A673 (cell line): Measurements from ENCODE around the gene CCDC69.

Experiments
- EZH2 ChIP-seq: fragments of 200-600 bp; sonication (generic); IDR thresholded peaks from 2 replicates; pipeline ENCODE4 v1.6.1; 2017; ENCODE audit warnings: borderline replicate concordance, low read depth, mild to moderate bottlenecking, mixed read lengths, antibody characterized with exemption, low read length; ENCODE audit not compliant: poor library complexity, severe bottlenecking
- TF ChIP-seq, protein P1 (sequence below): fragments of 300-800, 200-600 bp; sonication (generic); conservative IDR thresholded peaks from 2 replicates; pipeline ENCODE4 v1.5.1; 2017; ENCODE audit warnings: low read depth, mild to moderate bottlenecking, antibody characterized with exemption, low read length, moderate library complexity, mixed read lengths

DNA sequence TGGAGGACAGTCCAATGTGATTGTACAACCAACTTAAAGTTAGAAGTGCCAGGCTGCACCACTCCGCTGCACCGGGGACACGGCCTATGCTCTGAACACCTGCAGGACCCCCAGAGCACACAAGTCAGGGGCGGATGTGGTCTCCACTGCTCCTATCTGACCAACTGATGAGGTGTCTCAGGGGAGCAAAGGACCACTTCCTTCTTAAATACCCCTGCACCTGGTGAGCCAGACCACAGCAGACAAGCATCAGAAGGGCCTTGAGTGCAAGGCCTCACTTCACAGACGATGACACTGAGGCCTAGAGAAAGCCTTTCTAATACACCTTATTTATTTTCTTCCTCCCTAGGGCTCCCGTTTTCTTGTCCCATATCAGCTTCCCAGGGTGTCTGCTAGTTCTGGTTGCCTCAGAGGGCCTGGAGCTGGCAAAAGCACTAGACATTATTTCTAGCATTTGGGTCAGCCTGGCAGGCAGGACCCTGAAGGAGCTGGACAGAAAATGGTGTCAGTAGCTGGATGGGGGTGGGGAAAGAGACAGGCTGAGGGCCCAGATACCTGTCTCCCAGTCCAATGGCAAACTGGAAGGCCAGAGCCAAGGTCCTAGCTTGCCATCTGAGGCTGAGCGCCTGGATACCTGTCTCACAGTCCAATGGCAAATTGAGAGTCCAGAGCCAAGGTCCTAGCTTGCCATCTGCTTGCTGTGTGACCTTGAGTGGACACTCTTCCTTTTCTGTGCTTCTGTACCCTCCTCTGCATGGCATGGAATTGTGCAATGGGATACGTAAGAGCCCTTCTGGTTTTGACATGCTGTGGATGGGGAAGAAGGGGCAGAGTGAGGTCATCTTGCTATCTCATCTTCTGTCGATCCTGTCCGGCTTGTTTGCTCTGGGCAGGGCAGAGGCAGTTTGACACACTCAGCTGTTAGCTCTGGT lies 9.0 kb downstream of the CCDC69 start:
- TF ChIP-seq, protein P1, sequence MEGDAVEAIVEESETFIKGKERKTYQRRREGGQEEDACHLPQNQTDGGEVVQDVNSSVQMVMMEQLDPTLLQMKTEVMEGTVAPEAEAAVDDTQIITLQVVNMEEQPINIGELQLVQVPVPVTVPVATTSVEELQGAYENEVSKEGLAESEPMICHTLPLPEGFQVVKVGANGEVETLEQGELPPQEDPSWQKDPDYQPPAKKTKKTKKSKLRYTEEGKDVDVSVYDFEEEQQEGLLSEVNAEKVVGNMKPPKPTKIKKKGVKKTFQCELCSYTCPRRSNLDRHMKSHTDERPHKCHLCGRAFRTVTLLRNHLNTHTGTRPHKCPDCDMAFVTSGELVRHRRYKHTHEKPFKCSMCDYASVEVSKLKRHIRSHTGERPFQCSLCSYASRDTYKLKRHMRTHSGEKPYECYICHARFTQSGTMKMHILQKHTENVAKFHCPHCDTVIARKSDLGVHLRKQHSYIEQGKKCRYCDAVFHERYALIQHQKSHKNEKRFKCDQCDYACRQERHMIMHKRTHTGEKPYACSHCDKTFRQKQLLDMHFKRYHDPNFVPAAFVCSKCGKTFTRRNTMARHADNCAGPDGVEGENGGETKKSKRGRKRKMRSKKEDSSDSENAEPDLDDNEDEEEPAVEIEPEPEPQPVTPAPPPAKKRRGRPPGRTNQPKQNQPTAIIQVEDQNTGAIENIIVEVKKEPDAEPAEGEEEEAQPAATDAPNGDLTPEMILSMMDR, result no peak
- no peak for TF ChIP-seq EZH2
